ENCODE data around the gene CCDC183. TPM values are rescaled to one million over a fixed set of nuclear protein-coding genes. Genes with fewer than 3 reads are reported as not detected.
A peak's percentile ranks its signal among the peaks of the same experiment; 100 is the strongest.
"Not testable (repeated sequence)": the region's sequence is repeated elsewhere in the genome, so short reads cannot be mapped to it uniquely, and the experiment has no call there.

Gene CCDC183
- total RNA-seq, 1 donor from 2014 or later: 0.84 TPM

GRCh38 chr9:136843801-136844740 lies 47.9 kb downstream of the CCDC183 start:
- not testable (repeated sequence) for H3K4me3 ChIP-seq (ENCODE audit: insufficient read depth, low read depth, low read length); H3K36me3 Mint-ChIP-seq (ENCODE audit: low read depth, unreplicated experiment); H3K4me2 ChIP-seq (ENCODE audit: low read length); H3K27me3 ChIP-seq (ENCODE audit: insufficient read depth, low read length); H3K27ac Mint-ChIP-seq (ENCODE audit: unreplicated experiment); FAIRE-seq; H3K27me3 Mint-ChIP-seq (ENCODE audit: low read depth, unreplicated experiment); H3K9ac ChIP-seq (ENCODE audit: low read length); H3K9me3 ChIP-seq (ENCODE audit: insufficient read depth, low read depth, low read length); H3K79me2 ChIP-seq (ENCODE audit: insufficient read depth, low read length); H3K27ac ChIP-seq (ENCODE audit: low read depth, low read length); H2AFZ ChIP-seq (ENCODE audit: low read depth, low read length); H3K9me3 Mint-ChIP-seq (ENCODE audit: unreplicated experiment); H3K36me3 ChIP-seq (ENCODE audit: insufficient read depth, low read length); DNase-seq (ENCODE audit: low read depth)
- Mint-ChIP-seq H3K4me3 (ENCODE audit: unreplicated experiment) (peak overlapping the region; percentile 20), H3K4me1 (ENCODE audit: low read depth, unreplicated experiment) (peaks cover 12% of the 10 kb centered on the region)
- Histone ChIP-seq H4K20me1 (ENCODE audit: insufficient read depth, low read length) (peaks cover 15% of the 10 kb centered on the region), H3K4me1 (ENCODE audit: insufficient read depth, low read length) (peaks cover 13% of the 10 kb centered on the region)
- peak; percentile 62 for TF ChIP-seq EZH2 (IDR thresholded peaks at IDR 0.05; ENCODE audit: insufficient read depth, low read length)

- H3K4me3 ChIP-seq (ENCODE audit: insufficient read depth, low read depth, low read length): no peak overlapping the region
- H3K36me3 ChIP-seq (ENCODE audit: insufficient read depth, low read length): no peaks in the 10 kb centered on the region
- no peak overlapping the region for H3K4me2 ChIP-seq (ENCODE audit: low read length)
- Mint-ChIP-seq H3K4me1 (ENCODE audit: low read depth, unreplicated experiment) (peaks cover 9% of the 10 kb centered on the region), H3K36me3 (ENCODE audit: low read depth, unreplicated experiment) (no peaks in the 10 kb centered on the region), H3K27ac (ENCODE audit: unreplicated experiment) (no peak overlapping the region), H3K4me3 (ENCODE audit: unreplicated experiment) (no peak overlapping the region), H3K9me3 (ENCODE audit: unreplicated experiment) (peaks cover 3% of the 10 kb centered on the region), H3K27me3 (ENCODE audit: low read depth, unreplicated experiment) (no peaks in the 10 kb centered on the region)
- no peak for TF ChIP-seq EZH2 (IDR thresholded peaks at IDR 0.05; ENCODE audit: insufficient read depth, low read length)
- no peak overlapping the region for H3K27ac ChIP-seq (ENCODE audit: low read depth, low read length)
- H3K27me3 ChIP-seq (ENCODE audit: insufficient read depth, low read length): peaks cover 7% of the 10 kb centered on the region
- H3K9me3 ChIP-seq (ENCODE audit: insufficient read depth, low read depth, low read length): peaks cover 6% of the 10 kb centered on the region
- DNase-seq (ENCODE audit: low read depth) (no peak), FAIRE-seq (no peak)
- no peak overlapping the region for H2AFZ ChIP-seq (ENCODE audit: low read depth, low read length)
- H3K79me2 ChIP-seq (ENCODE audit: insufficient read depth, low read length): peaks cover 3% of the 10 kb centered on the region
- H4K20me1 ChIP-seq (ENCODE audit: insufficient read depth, low read length): peaks cover 18% of the 10 kb centered on the region
- no peak overlapping the region for H3K9ac ChIP-seq (ENCODE audit: low read length)
- H3K4me1 ChIP-seq (ENCODE audit: insufficient read depth, low read length): peaks cover 16% of the 10 kb centered on the region
Measured at GRCh38 chr9:136844761-136845464, 48.8 kb downstream of the CCDC183 start.

- Mint-ChIP-seq H3K27ac (ENCODE audit: unreplicated experiment) (no peak overlapping the region), H3K9me3 (ENCODE audit: unreplicated experiment) (peaks cover 3% of the 10 kb centered on the region), H3K36me3 (ENCODE audit: low read depth, unreplicated experiment) (no peaks in the 10 kb centered on the region), H3K27me3 (ENCODE audit: low read depth, unreplicated experiment) (no peaks in the 10 kb centered on the region), H3K4me3 (ENCODE audit: unreplicated experiment) (no peak overlapping the region), H3K4me1 (ENCODE audit: low read depth, unreplicated experiment) (peaks cover 5% of the 10 kb centered on the region)
- Histone ChIP-seq H3K9ac (ENCODE audit: low read length) (no peak overlapping the region), H3K27me3 (ENCODE audit: insufficient read depth, low read length) (peaks cover 7% of the 10 kb centered on the region), H4K20me1 (ENCODE audit: insufficient read depth, low read length) (peaks cover 18% of the 10 kb centered on the region), H3K79me2 (ENCODE audit: insufficient read depth, low read length) (peaks cover 11% of the 10 kb centered on the region), H3K9me3 (ENCODE audit: insufficient read depth, low read depth, low read length) (peaks cover 6% of the 10 kb centered on the region), H3K36me3 (ENCODE audit: insufficient read depth, low read length) (no peaks in the 10 kb centered on the region), H3K4me3 (ENCODE audit: insufficient read depth, low read depth, low read length) (no peak overlapping the region), H3K4me1 (ENCODE audit: insufficient read depth, low read length) (peaks cover 21% of the 10 kb centered on the region), H3K27ac (ENCODE audit: low read depth, low read length) (no peak overlapping the region), H2AFZ (ENCODE audit: low read depth, low read length) (no peak overlapping the region), H3K4me2 (ENCODE audit: low read length) (no peak overlapping the region)
- FAIRE-seq (no peak), DNase-seq (ENCODE audit: low read depth) (no peak)
- TF ChIP-seq CTCF (IDR thresholded peaks at IDR 0.05; ENCODE audit: insufficient read depth, low read depth, low read length) (no peak), EZH2 (IDR thresholded peaks at IDR 0.05; ENCODE audit: insufficient read depth, low read length) (peak; percentile 80)
Measured at GRCh38 chr9:136845465-136846260, 49.5 kb downstream of the CCDC183 start.

Measured in astrocyte (in vitro differentiated cells and primary cell).